Adrenal gland (tissue), 5 donors: ENCODE data around the gene INVS.
"Not testable (repeated sequence)": the region's sequence is repeated elsewhere in the genome, so short reads cannot be mapped to it uniquely, and the experiment has no call there.

Experiments used
- CTCF ChIP-seq, 6 experiments: fragments of 450-650 bp in 4 of 6; fragments of 200-600 bp in 2 of 6; sonication (generic) in 1 of 6; IDR thresholded peaks; 1 replicate in 5 of 6; 2 replicates in 1 of 6; pipeline versions ENCODE4 v1.5.1 to v1.8.0; 2016 to 2021; ENCODE audit warnings: antibody characterized with exemption in 6 of 6, mild to moderate bottlenecking in 2 of 6, moderate library complexity in 1 of 6
- POLR2A ChIP-seq, 2 donors: fragments of 450-650 bp; IDR thresholded peaks; one replicate each; pipeline ENCODE4 v1.6.1; 2017; ENCODE audit warnings: antibody characterized with exemption in 2 of 2, mild to moderate bottlenecking in 2 of 2, moderate library complexity in 1 of 2
- donor health status: DM: no; HTN: no; CAD: no.

GRCh38 chr9:100236986-100237385, 137.9 kb downstream of the INVS start:
- not testable (repeated sequence) for TF ChIP-seq CTCF, POLR2A (IDR thresholded peaks at IDR 0.05)
